Measurements from ENCODE around the gene CCDC12.
A peak's percentile ranks its signal among the peaks of the same experiment; 100 is the strongest.

CCDC12 gene

DNA sequence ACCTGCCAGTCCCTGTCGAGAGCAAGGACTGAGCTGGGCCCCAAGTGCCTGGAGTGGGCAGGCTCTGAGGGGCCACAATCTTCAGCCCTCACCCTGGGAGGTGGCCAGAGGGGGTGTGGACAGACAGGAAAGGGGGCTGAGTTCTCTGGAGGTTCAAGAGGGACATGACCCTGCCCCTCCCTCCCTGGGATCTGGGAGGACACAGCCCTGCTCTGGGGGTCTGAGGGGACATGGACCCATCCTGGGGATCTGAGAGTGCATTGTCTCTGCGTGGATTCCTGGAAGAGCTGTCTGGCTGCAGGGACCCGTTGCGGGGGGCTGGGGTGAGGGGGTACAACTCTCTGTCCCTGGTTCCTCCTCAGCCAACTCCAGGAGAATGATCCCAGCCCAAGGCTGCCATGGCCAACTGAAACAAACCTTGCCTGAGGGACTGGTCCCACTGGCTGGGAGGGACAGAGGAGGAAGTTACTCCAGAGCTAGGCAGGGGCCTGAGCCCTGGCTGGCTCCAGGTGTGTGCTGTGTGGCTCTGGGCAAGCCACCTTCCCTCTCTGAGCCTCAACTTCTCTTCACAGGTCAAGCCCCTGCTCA, 70.0 kb downstream of the CCDC12 start:
- no peak for DNase-seq (ENCODE audit: low read depth in 3 of 3)

DNA sequence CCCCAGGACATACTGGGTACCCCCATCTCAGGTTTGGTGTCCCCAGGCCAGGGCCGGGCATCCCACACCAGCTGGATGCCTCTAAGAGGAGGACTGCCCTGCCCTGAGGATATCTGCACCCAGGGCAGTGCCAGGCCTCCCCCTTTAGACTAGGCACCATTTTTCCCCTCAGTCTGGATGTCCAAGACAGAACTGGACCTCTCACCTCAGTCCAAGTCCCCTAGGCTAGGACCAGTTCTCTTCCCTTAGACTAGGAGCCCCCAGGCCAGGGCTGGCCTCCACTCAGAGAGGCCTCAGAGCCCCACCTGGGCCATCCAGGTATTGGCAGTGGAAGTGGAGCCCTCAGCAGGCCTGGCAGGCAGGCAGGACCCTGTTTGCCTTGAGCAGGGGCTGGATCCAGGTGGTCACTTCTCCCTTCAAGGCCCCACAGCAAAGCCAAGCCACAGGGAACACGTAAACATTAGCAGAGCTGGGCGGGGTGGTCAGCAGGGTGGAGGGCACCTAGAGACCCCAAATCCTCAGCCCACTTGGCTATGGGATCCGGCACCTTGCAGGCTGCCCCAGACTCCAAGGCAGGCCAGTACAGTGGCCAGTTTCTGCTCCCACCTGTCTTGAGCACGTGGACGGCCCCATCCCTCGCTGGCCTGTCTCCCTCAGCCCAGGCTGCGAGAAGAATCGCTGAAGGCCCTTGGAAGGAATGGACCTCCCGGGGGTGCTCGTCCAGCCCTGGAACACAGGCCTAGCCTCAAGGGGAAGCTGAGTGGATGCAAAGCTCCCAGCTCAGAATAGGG, 70.7 kb downstream of the CCDC12 start:
- DNase-seq (ENCODE audit: low read depth in 3 of 3): no peak

GRCh38 chr3:46905213-46905560, 71.4 kb downstream of the CCDC12 start:
- DNase-seq (ENCODE audit: low read depth in 3 of 3): no peak

DNA sequence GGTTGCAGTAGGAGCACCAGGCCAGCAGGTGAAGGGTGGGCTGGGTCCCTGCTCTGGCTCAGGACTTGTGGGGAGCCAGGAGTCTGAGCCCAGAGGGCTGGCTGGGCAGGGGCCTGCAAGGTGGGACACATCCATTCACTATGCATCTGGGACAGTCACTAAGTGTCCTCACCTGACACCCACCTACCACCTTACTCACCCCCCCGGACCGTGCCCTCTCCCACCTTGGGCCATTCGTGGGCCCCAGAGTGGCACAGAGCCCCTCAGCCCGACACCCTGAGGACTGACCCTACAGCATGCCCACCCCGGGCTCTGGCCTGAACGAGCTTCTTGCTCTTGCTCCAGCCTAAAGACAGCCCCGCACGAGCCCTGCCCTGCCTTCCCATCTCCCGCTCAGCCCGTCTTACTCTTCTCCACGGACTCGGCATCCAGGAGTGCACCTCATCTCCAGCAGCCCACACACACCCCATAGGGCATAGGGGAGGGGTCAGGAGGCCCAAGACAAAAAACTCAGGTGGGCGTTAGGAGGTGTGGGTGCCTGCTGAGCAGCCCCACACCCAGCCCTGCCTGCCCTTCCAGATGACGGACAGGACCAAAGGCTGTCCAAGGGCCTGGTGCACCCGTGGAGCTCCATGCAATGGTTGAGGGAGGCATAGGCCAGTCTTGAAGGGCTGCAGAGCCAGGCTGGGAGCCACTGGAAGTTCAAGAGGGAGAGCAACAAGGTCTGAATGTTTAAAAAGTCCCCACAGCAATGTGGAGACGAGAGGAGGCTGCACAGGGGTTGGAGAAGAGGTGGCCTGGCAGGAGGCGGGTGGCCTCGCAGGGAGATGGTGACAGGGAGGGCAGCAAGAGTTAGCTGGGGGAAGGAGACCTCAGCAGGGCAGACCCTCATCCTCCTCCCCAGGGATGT, 72.0 kb downstream of the CCDC12 start:
- no peak for DNase-seq (ENCODE audit: low read depth in 3 of 3)

DNA sequence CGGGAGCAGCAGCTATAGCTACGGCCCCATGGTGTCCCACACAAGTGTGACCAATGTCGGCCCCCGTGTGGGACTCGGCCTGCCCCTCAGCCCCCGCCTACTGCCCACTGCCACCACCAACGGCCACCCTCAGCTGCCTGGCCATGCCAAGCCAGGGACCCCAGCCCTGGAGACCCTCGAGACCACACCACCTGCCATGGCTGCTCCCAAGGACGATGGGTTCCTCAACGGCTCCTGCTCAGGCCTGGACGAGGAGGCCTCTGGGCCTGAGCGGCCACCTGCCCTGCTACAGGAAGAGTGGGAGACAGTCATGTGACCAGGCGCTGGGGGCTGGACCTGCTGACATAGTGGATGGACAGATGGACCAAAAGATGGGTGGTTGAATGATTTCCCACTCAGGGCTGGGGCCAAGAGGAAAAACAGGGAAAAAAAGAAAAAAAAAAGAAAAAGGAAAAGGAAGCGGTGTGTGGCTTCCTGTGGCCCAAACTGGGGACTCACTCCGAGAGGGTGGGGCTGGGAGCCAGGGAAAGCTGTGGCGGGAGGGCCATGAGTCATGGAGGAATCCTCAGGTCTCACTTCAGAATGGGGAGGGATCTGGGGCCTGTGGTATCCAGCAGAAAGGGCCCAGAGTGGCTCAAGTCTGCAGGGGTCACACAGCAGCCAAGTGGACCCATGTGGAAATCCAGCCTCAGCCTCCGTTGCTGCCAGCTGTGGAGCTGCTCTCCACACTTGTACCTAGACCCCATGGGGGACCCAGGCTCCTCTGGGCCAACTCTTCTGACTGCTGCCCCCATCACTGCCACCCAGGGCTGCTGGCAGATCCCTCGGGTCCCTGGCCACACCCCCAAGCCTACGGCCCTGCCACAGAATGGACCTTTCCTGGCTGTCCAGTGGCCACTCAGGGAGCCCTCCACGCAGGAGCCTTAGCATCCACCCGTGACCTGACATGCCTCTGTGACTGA, 72.9 kb downstream of the CCDC12 start:
- no peak for DNase-seq (ENCODE audit: low read depth in 3 of 3)

- DNase-seq (ENCODE audit: low read depth in 3 of 3): no peak
These were observed 74.3 kb downstream of the CCDC12 start for GRCh38 chr3:46902188-46902631.

GRCh38 chr3:46901591-46902187, 74.9 kb downstream of the CCDC12 start:
- DNase-seq (ENCODE audit: low read depth in 3 of 3): no peak

DNA sequence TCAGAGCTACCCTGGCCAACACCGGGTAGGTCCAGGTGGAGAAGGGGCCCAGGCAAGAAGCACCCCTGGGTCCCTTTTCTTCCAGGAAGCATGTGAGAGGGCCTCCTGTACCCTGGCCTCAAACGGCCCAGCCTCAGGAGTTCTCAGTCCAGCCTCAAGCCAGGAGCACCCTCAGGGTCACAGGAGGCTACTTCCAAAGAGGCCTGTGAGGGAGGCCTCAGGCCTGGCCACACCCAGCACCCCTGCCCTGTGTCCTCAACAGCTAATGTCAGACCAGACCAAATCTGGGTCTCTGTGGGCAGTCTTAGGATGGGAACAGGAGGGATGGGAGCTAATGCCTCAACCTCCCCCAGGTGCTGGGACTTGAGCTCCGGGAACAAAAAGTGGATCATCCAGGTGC, 75.5 kb downstream of the CCDC12 start:
- no peak for DNase-seq (ENCODE audit: low read depth in 3 of 3)

DNA sequence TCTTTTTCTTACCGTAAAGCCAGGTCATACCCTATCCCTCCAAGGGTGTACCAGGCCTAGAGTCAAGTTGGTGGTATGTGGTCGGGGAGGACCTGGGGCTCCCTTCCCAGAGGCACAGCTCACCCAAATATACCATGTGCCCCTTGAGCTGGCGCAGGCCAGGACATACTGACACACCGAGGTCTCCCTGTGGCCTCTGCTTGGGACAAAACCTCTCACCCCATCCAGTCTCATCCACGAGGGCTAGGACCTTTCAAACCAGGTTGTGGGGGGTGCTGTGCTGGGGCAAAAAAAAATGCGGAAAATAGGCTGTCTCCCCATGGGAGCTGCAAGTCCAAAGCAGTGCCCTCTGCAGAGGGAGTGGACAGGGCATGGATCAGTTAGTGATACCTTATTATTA, 76.2 kb downstream of the CCDC12 start:
- no peak for DNase-seq (ENCODE audit: low read depth in 3 of 3)

DNA sequence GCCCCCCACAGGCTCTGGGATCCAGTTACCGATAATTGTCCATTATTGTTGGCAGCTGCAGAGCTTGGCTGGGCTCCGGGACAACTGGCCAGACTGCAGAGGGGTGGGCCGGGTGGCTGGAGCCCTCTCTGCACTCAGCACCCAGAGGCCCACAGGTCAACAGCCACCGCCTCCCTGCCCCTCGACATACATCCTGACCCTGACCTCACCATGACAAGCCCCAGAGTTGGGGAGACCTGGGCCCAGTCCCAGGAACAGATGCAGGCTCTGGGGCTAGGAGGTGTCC, 76.6 kb downstream of the CCDC12 start:
- DNase-seq (ENCODE audit: low read depth in 3 of 3): no peak

DNA sequence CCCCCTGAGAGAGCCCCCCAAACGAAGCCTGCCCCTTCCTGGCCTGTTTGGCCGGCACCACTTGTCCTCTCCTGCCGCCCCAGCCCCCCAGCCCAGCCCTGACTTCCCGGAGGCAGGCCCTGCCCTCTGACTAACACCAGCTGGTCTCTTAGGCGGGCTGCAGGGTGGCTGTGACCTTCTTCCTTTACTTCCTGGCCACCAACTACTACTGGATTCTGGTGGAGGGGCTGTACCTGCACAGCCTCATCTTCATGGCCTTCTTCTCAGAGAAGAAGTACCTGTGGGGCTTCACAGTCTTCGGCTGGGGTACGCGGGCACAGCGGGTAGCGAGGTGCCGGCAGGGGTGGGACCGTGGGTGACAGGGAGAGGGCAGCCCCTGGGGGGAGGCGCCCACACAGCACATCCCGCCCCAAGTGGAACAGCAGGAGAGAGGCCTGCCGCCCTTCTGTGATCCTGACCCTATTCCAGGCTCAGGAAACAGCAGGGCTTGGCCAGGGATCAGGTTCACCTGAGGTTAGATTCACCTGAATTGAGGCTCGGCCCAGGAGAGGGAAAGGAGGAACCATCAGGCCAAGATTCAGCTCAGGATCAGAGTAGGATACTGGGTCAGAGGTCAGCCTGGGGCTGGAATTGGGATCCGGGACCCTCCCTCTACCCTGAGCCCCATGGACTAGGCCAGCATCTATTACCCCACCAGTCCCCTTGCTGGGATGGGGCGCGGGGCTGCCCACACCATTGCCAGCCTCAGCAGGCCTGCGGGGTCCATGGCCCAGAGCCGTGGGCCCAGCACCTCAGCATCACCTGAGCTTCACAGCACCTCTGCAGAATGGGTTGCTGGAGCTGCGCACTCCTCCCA, 77.2 kb downstream of the CCDC12 start:
- DNase-seq (ENCODE audit: low read depth in 3 of 3): no peak

DNA sequence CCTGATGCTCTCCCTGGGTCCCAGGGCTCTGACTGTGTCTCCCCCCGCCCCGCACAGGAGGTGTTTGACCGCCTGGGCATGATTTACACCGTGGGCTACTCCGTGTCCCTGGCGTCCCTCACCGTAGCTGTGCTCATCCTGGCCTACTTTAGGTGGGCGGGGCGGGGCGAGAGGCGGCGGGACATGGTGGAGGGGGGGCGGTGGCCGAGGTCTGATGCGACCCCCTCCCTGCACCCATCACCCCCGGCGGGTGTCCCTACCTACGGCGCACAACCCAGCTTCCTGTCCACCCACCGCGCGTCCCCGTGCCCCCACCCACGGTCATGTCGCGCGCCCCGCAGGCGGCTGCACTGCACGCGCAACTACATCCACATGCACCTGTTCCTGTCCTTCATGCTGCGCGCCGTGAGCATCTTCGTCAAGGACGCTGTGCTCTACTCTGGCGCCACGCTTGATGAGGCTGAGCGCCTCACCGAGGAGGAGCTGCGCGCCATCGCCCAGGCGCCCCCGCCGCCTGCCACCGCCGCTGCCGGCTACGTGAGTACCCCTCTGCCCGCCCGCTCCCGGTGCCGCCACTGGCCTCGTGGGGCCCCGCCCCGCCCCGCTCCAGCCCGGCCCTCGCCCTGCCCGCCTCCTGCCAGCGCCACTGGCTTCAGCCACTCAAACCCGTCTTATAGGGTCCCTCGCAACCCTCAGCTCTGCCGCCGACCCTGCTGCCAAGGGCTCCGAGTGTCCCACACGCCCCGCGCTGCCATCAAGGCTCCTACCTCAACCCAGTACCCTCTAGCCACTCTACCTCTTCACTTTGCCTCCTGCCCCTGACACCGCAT, 78.0 kb downstream of the CCDC12 start:
- DNase-seq (ENCODE audit: low read depth in 3 of 3): no peak

GRCh38 chr3:46897829-46898320, 78.7 kb downstream of the CCDC12 start:
- DNase-seq (ENCODE audit: low read depth in 3 of 3): no peak

DNA sequence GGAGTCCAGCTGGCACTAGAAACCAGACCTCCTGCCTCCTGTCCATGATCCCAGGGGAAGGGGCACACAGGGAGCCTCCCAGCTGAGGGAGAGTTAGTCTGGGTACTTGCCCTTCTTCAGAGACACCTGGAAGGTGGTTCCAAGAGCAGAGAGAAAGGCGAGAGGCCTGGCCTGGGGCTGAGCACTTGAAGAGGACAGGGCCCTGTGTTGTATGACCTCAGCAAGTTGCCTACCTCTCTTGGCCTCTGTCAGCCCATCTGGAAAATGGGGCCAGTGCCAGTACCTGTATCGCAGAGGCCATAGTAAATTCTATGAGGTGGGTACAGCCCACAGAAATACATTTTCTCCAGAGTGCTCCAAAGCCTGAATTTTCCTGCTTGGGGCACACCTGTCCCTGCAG, 79.5 kb downstream of the CCDC12 start:
- DNase-seq (ENCODE audit: low read depth in 3 of 3): no peak

DNA sequence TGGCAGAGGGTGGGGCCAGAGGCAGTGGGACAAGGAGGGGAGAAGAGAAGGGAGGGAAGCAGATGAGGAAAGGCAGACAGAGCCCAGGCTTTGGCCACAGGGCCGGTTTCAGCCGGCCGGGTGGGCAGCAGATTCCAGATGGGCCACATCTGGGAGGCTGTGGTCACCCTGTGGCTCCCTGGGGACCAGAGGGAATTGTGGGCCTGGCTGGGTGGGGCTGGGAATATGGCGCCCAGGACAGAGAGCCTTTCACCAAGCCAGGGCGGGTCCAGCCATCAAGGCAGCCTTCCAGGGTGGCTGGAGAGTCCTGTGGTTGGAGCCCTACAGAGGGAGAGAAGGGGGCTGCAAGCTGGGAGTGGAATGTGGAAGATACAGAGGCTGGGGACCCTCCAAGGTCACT, 80.2 kb downstream of the CCDC12 start:
- no peak for DNase-seq (ENCODE audit: low read depth in 3 of 3)

GRCh38 chr3:46895761-46896160, 80.8 kb downstream of the CCDC12 start:
- no peak for DNase-seq (ENCODE audit: low read depth in 3 of 3)

DNA sequence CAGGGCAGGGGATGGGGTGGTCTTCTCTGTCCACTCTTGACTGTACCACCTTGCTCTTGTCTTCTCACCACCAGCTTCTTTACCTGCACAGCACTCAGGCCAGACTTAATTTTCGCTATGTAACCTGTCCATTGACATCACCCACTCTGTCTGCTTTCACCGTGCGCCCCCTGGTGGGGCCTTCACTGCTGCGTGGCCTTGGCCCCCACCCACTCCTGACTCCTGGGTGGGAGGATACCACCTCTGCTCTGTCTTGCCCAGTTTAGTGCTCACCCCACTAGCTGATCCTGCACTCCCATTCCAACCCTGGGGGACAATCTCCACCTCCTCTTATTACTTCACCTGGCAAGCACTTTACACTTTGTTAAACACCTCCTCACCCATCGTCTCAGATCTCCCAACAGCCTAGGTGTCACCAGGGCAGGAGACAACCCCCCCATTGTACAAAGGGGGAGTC, 81.3 kb downstream of the CCDC12 start:
- DNase-seq (ENCODE audit: low read depth in 3 of 3): peak; percentile 51 to 75 (median 62)

DNA sequence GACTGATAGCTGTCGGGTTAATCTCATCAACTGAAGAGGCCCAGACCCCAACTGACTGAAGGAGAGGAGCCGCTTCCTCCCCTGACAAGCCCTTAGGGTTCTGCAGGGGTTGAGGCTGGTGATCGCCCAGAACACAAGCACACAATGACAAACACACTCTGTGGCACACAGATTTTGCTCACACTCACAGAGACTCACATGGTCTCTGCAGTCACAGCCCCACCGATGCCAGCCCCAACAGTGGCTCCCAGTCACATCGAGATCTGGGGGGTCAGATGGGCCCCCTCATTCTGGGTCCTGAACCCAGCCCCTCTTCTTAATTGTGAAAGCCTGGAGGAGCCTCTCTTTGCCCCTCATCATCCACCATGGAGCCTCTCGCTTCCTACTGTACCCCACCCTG, 82.3 kb downstream of the CCDC12 start:
- no peak for DNase-seq (ENCODE audit: low read depth in 3 of 3)

- DNase-seq (ENCODE audit: low read depth in 3 of 3): no peak
These were observed 82.8 kb downstream of the CCDC12 start for GRCh38 chr3:46893763-46894162.

Measured in stimulated activated CD4-positive, alpha-beta T cell treated with anti-CD3 and anti-CD28 coated beads, TNF-alpha, amount 100 ng/mL, for 24 hours (primary cell).